Upper lobe of left lung (tissue), 6 donors: ENCODE results near the gene MAN1A2. TPM values are rescaled to one million over a fixed set of nuclear protein-coding genes. Genes with fewer than 3 reads are reported as not detected.
"Not testable (repeated sequence)": the region's sequence is repeated elsewhere in the genome, so short reads cannot be mapped to it uniquely, and the experiment has no call there.

Experiments
- ATAC-seq, 2 donors: fragments of 200-7000 bp; cut with Tn5 transposase; one replicate each; pipeline ENCODE4 v1.9.1; 2022; ENCODE audit warnings: mild to moderate bottlenecking in 2 of 2, moderate library complexity in 2 of 2; ENCODE audit not compliant: low FRiP score in 2 of 2
- DNase-seq, 2 donors: peaks; one replicate each; pipeline ENCODE4 v3.0.0-alpha.2; 2019 to 2020
- H3K27ac ChIP-seq, 4 donors: fragments of 200-600 bp; sonication (generic); one replicate each; pipeline ENCODE4 v1.5.1; 2016 to 2019
- H3K27me3 ChIP-seq, 4 donors: fragments of 200-600 bp; sonication (generic); one replicate each; pipeline ENCODE4 v1.5.1; 2017 to 2019
- H3K36me3 ChIP-seq, 4 donors: fragments of 200-600 bp; sonication (generic); one replicate each; pipeline ENCODE4 v1.5.1; 2016 to 2019
- H3K4me1 ChIP-seq, 4 donors: fragments of 200-600 bp; sonication (generic); one replicate each; pipeline ENCODE4 v1.5.1; 2018 to 2019
- H3K4me3 ChIP-seq, 4 donors: fragments of 200-600 bp; sonication (generic); one replicate each; pipeline ENCODE4 v1.5.1; 2017 to 2019; ENCODE audit warnings: mild to moderate bottlenecking in 2 of 4, moderate library complexity in 1 of 4
- H3K9me3 ChIP-seq, 4 donors: fragments of 200-600 bp; sonication (generic); one replicate each; pipeline ENCODE4 v1.5.1; 2018 to 2019
- EP300 ChIP-seq, 4 donors: sonication (generic); formaldehyde crosslinking; IDR thresholded peaks; one replicate each; pipeline ENCODE4 v1.5.1; 2017; ENCODE audit warnings: antibody characterized with exemption in 4 of 4, control low read depth in 2 of 4
- POLR2A ChIP-seq, 4 donors: fragments of 450-650 bp; IDR thresholded peaks; one replicate each; pipeline ENCODE4 v1.5.1; 2016 to 2017; ENCODE audit warnings: antibody characterized with exemption in 4 of 4, mild to moderate bottlenecking in 2 of 4
- POLR2AphosphoS5 ChIP-seq, 2 donors: sonication (generic); formaldehyde crosslinking; IDR thresholded peaks; one replicate each; pipeline ENCODE4 v1.5.1; 2017; ENCODE audit warnings: antibody characterized with exemption in 2 of 2
- WGBS, 2 donors: methylation state at CpG; one replicate each; pipeline ENCODE4 v1.1.5; 2017 to 2018; 5-methylcytosine and 5-hydroxymethylcytosine counted together
- total RNA-seq, 6 donors: library from RNA; depleted of rRNA in 4 of 6; stranded (reverse); fragments of >200 nt in 4 of 6; gene quantifications; one replicate each; pipeline versions ENCODE4 v1.1.0 to v1.2.1, GENCODE V29; 2016 to 2021
- TF ChIP-seq, protein P1 (sequence below), 6 experiments: fragments of 450-650 bp in 4 of 6; fragments of 200-600 bp in 2 of 6; sonication (generic) in 2 of 6; IDR thresholded peaks; one replicate each; pipeline ENCODE4 v1.5.1; 2016 to 2019; ENCODE audit warnings: antibody characterized with exemption in 6 of 6
- donor health status: DM: no; HTN: no; CAD: no; lungs with moderate emphysema.
- donor health status: DM: no; HTN: yes; CAD: no; lungs with severe emphysema.

MAN1A2 gene
- total RNA-seq, 6 donors from 2014 or later: 25.5 to 45.2 (median 33.3) TPM

DNA sequence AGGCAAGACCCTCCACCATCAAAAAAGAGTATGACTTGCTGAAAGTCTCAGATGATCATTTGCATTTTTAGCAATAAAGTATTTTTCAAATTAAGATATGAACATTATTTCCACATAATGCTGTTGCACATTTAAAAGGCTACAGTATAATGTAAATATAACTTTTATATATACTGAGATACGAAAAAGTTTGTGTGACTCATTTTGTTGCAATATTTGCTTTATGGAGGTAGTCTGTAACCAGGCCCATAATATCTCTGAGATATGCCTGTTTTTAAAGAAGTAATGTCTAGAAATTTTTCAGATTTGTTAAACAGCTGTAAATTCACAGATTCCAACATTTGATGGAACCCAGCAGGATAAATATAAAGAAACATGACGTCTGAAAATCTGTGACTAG is 86.7 kb downstream of the MAN1A2 start:
- TF ChIP-seq POLR2A (IDR thresholded peaks at IDR 0.05) (no peak), EP300 (IDR thresholded peaks at IDR 0.05) (no peak), POLR2AphosphoS5 (IDR thresholded peaks at IDR 0.05) (no peak)
- TF ChIP-seq, protein P1, sequence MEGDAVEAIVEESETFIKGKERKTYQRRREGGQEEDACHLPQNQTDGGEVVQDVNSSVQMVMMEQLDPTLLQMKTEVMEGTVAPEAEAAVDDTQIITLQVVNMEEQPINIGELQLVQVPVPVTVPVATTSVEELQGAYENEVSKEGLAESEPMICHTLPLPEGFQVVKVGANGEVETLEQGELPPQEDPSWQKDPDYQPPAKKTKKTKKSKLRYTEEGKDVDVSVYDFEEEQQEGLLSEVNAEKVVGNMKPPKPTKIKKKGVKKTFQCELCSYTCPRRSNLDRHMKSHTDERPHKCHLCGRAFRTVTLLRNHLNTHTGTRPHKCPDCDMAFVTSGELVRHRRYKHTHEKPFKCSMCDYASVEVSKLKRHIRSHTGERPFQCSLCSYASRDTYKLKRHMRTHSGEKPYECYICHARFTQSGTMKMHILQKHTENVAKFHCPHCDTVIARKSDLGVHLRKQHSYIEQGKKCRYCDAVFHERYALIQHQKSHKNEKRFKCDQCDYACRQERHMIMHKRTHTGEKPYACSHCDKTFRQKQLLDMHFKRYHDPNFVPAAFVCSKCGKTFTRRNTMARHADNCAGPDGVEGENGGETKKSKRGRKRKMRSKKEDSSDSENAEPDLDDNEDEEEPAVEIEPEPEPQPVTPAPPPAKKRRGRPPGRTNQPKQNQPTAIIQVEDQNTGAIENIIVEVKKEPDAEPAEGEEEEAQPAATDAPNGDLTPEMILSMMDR (IDR thresholded peaks at IDR 0.05): no peak
- Histone ChIP-seq H3K27ac (no peak overlapping the region), H3K9me3 (no peaks in the 10 kb centered on the region), H3K4me1 (no peaks in the 10 kb centered on the region), H3K36me3 (peaks cover 0 to 6% (median 0%) of the 10 kb centered on the region in 4 donors), H3K4me3 (no peak overlapping the region), H3K27me3 (no peaks in the 10 kb centered on the region)
- DNase-seq (no peak), ATAC-seq (no peak)
- WGBS, 2 donors: 68 to 87% methylated on average over 2 of the region's 2 CpGs

DNA sequence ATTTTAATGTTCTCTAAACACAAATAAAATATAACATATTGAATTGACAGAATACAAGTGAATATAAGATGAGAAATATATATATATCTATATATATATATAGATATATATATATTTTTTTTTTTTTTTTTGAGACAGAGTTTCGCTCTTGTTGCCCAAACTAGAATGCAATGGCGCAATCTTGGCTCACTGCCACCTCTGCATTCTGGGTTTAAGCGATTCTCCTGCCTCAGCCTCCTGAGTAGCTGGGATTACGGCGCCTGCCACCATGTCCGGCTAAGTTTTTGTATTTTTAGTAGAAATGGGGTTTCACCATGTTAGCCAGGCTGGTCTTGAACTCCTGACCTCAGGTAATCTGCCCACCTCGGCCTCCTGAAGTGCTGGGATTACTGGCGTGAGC is 91.2 kb downstream of the MAN1A2 start:
- ATAC-seq, DNase-seq, H3K36me3 ChIP-seq: not testable (repeated sequence)

DNA sequence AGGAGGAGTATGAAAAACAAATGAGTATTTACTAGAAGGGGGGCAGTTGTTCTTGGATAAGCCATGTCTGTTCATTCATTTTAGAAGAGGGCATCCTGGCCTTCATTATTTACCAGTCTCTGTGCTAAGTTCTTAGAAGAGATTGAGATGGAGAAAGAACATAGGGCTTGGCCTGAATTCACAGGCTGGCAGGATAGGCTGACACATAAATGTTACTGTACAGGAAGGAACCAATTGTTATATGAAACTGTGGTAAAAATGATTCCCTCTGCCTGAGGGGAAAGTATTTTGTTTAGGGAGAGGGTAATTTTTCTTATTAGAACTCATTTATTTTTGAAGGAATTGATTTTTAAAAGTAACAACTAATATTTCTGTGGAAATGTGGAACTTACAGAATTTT is 99.5 kb downstream of the MAN1A2 start:
- no peaks in the 10 kb centered on the region for H3K9me3 ChIP-seq

More for the DNA sequence above, 91.2 kb downstream of the MAN1A2 start:
- H3K9me3 ChIP-seq, H3K4me1 ChIP-seq, H3K4me3 ChIP-seq, H3K27me3 ChIP-seq, H3K27ac ChIP-seq: not testable (repeated sequence)
- 95 to 97% methylated on average over 8 of the region's 8 CpGs for WGBS, 2 donors

DNA sequence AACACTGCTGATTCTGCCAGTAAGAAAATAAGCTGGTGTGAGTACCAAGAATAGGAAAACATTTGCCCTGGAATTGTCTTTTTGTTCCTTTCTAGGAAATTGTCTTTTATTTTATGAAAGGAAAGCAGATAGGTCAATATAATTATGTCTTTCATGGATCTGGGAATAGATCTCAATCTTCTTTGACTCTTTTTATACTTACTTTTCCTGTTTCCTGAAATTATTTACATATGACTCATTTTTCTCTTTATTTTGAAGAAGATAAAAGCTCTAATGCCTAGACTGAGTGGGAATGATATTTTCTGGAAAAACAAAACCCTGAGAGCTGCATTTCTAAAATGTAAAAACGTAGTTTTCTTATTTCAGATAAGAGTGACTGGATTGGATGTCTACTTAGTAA is 100.1 kb downstream of the MAN1A2 start:
- H3K36me3 ChIP-seq: peaks cover 0 to 3% (median 0%) of the 10 kb centered on the region in 4 donors
- TF ChIP-seq, protein P1 (IDR thresholded peaks at IDR 0.05): no peak
- TF ChIP-seq EP300 (IDR thresholded peaks at IDR 0.05) (no peak), POLR2AphosphoS5 (IDR thresholded peaks at IDR 0.05) (no peak), POLR2A (IDR thresholded peaks at IDR 0.05) (no peak)
- H3K4me1 ChIP-seq: no peaks in the 10 kb centered on the region
- 76 to 86% methylated on average over 1 of the region's 1 CpG for WGBS, 2 donors
- H3K27me3 ChIP-seq: no peaks in the 10 kb centered on the region
- H3K9me3 ChIP-seq: no peaks in the 10 kb centered on the region
- H3K27ac ChIP-seq: no peak overlapping the region
- no peak overlapping the region for H3K4me3 ChIP-seq
- DNase-seq: no peak
- ATAC-seq: no peak

More for the DNA sequence above, 99.5 kb downstream of the MAN1A2 start:
- no peaks in the 10 kb centered on the region for H3K4me1 ChIP-seq
- DNase-seq: no peak
- peaks cover 0 to 3% (median 0%) of the 10 kb centered on the region in 4 donors for H3K36me3 ChIP-seq
- no peak for ATAC-seq
- H3K4me3 ChIP-seq: no peak overlapping the region
- H3K27me3 ChIP-seq: no peaks in the 10 kb centered on the region
- TF ChIP-seq POLR2AphosphoS5 (IDR thresholded peaks at IDR 0.05): no peak
- no peak for TF ChIP-seq POLR2A (IDR thresholded peaks at IDR 0.05)
- TF ChIP-seq, protein P1 (IDR thresholded peaks at IDR 0.05): no peak
- no peak for TF ChIP-seq EP300 (IDR thresholded peaks at IDR 0.05)
- H3K27ac ChIP-seq: no peak overlapping the region

DNA sequence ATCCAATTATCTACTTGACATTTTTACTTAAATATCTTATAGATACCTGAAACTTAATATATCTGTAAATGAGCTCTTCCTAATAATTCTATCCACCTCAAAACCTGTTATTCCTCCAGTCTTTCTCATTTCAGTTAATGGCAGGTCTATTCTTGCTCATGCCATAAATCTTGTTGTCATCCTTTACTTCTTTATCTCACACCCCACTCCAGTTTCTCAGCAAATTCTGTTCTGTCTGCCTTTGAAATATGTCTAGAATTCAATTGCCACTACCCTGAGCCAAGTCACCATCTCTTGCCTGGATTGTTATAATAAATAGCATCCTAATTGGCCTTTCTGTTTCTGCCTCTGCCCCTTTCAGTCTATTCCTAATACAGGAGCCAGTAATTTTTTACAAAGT is 105.8 kb downstream of the MAN1A2 start:
- DNase-seq (no peak), ATAC-seq (no peak)
- Histone ChIP-seq H3K9me3 (no peaks in the 10 kb centered on the region), H3K4me1 (no peaks in the 10 kb centered on the region), H3K36me3 (peaks cover 0 to 3% (median 0%) of the 10 kb centered on the region in 4 donors), H3K4me3 (no peak overlapping the region), H3K27me3 (no peaks in the 10 kb centered on the region), H3K27ac (no peak overlapping the region)
- TF ChIP-seq POLR2AphosphoS5 (IDR thresholded peaks at IDR 0.05) (no peak), POLR2A (IDR thresholded peaks at IDR 0.05) (no peak), EP300 (IDR thresholded peaks at IDR 0.05) (no peak)
- TF ChIP-seq, protein P1 (IDR thresholded peaks at IDR 0.05): no peak

DNA sequence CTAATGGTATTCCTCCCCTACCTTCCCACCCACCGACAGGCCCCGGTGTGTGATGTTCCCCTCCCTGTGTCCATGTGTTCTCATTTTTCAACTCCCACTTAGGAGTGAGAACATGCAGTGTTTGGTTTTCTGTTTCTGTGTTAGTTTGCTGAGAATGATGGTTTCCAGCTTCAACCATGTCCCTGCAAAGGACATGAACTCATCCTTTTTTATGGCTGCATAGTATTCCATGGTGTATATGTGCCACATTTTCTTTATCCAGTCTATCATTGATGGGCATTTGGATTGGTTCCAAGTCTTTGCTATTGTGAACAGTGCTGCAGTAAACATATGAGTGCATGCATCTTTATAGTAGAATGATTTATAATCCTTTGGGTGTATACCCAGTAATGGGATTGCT is 108.2 kb downstream of the MAN1A2 start:
- not testable (repeated sequence) for H3K27ac ChIP-seq, H3K9me3 ChIP-seq, H3K27me3 ChIP-seq, H3K4me3 ChIP-seq, DNase-seq, H3K4me1 ChIP-seq, ATAC-seq, H3K36me3 ChIP-seq
- 95 to 100% methylated on average over 2 of the region's 2 CpGs for WGBS, 2 donors
